NCI-H1105 (cell line): Measurements from ENCODE around the gene CACNA1S.

Experiments used
- DNase-seq: peaks from one replicate; lab custom pipeline; 2025; lab: John Stamatoyannopoulos, UW

CACNA1S gene

DNA sequence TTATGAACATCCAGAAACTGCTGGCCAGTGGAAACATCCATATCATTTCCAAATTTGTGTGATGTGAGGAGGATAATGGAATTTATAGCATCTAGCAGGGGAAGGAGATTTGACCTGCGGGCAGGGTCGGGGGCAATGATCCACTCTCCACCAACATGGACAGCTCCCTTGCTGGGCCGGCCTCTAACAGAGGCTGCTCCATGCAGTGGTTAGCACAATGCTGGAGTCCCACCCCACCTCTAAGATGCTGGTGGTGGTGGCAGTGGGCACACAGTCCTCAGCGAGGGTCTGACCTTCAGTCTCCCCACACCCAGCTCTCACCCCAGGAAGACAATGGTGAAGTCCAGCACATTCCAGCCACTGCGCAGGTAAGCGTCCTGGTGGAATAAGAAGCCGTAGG lies 18.7 kb downstream of the CACNA1S start:
- no peak for DNase-seq

DNA sequence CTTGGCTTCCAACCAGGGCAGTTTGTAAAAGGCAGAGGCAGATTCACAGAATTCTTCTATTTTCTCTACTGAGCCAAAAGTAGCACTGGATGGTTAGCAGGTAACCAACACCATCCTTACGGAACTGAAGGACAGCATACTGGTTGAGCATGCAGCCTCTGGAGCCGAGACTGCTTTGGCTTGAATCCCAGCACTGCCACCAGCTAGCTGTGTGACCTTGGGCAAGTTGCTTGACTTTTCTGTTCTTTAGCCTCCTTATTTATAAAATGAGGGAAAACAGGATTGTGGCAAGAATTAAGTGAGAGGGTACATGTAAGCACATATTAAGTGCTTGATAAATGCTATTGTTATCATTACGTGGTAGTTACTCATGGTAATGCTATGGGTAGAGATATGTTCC lies 19.5 kb downstream of the CACNA1S start:
- no peak for DNase-seq

DNA sequence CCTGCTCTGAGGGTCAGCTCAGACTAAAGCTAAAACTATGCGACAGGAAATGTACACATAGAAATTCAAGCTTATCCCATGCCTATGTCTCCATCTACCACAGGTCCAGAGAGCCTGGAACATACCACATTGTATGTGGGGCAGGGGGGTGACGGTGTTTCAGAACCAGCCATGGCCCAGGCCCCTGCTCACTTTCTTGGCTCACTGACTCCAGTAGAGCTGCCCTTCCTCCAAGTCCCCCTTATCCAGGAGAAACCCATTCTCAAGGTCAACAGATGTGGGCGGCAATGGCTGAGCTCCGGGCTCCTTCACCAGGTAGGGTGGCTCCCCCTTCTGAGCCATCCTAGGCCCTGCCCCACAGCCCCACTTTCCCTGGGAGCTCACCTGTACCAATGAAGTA lies 21.0 kb downstream of the CACNA1S start:
- DNase-seq: no peak

GRCh38 chr1:201090541-201090940 lies 21.7 kb downstream of the CACNA1S start:
- DNase-seq: no peak

DNA sequence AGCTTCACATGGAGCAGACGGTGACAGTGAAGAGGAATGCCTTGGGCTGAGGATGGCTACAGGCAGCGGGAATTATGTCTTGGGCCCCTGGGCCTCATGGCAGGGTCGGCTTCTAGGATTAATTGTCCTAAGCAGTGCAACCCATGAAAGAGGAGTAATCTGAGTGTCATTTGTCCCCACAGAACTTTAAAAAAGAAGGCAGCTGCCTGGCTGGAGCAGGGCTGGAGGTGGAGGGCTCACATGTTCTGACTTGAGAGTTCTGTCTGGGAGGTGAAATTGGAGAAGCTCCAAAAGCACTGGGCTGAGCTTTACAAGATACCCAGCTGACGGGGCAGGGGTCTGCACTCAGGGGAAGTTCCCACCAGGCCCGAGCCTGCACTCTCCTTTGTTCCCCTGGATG lies 22.6 kb downstream of the CACNA1S start:
- no peak for DNase-seq

GRCh38 chr1:201088901-201089525 lies 23.2 kb downstream of the CACNA1S start:
- no peak for DNase-seq

DNA sequence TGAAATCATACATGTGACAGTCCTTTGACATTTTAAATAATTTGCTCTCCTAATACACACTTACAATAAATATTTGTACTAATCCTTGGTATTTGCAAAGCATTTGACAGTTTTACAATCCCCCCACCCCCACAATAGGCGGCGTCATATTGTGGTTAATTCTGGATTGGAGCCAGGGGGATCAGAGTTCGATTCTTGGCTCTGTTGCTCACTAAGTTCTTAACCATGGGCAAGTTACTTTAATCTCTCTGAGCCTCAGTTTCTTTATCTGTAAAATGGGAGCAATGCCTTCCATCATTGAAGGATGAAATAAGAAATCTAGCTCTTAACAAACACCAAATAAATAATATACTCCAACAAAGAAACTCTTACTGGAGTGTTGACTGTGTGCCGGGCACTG lies 23.8 kb downstream of the CACNA1S start:
- no peak for DNase-seq

- DNase-seq: peak; percentile 9
Measured at GRCh38 chr1:201085902-201086735, 26.1 kb downstream of the CACNA1S start.

DNA sequence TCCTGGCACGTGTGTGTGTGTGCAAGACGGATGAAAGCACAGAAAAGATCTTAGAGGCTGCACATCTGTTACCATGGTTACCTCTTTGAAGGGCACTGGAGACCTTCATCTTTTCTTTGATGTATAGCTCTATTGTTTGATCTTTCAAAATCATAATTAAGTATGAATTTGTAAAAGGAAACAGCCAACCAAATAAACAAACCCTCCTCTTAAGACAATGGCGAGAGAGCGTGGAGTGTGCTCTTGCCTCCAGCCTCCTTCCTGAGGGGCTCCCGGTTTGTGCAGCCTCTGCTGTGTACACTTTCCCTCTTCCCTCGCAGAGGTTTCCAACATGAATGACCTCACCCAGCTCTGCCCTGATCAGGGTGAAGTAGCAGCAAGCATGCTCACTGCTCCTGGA lies 27.9 kb downstream of the CACNA1S start:
- peak; percentile 46 for DNase-seq

GRCh38 chr1:201083741-201084140 lies 28.5 kb downstream of the CACNA1S start:
- DNase-seq: no peak

- no peak for DNase-seq
Measured at GRCh38 chr1:201080135-201080534, 32.1 kb downstream of the CACNA1S start.

DNA sequence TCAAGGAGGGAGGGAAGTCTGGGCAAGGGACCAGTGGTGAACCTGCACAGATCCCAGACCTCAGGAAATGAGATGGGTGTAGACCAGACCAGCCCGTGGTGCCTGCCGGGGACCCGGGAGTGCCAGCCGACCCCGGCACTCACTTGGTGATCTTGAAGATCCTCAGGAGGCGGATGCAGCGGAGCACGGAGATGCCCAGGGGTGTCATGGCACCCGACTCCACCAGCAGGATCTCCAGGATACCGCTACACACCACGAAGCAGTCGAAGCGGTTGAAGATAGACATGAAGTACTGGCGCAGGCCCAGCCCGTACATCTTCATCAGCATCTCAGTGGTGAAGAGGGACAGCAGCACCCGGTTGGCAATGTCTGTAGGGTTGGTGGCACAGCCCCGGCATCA lies 34.5 kb downstream of the CACNA1S start:
- DNase-seq: no peak

DNA sequence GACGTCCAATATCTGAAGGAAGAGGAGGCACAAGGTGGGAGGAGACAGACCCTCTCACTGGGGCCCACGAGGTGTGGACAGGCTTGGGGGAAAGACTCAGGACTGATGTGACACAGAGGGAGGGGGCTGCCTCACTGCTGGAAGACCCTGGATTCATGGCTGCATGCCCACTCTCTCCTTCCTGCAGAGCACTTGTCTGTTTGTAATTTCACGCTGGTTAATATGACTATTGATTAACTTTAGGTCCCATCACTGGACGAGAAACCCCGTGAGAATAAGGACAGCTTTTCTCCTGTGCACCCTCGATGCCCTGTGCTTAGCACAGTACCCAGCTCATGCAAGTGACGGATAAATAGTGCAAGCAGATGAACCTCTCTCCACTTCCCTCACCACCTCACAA lies 35.1 kb downstream of the CACNA1S start:
- no peak for DNase-seq

- no peak for DNase-seq
Measured at GRCh38 chr1:201076092-201076491, 36.1 kb downstream of the CACNA1S start.

- no peak for DNase-seq
Measured at GRCh38 chr1:201074018-201074417, 38.2 kb downstream of the CACNA1S start.

DNA sequence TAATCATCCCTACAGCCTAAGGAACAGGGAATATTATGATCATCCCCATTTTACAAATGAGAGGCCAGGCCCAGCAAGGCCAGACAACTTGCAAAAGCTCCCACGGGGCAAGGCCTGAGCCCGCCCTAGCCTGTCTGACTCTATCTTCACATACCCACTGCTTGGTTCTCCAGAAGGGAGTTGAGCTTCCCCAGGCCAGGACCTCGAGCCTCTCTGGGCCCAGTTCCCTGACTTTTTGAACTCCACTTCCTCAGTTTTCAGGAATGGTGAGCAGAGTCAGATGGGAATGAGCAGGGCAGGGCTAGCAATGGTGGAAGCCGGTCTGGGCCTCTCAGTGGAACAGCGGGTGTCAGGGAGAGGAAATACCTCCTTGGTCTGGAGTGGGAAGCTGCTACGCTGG lies 39.3 kb downstream of the CACNA1S start:
- no peak for DNase-seq

DNA sequence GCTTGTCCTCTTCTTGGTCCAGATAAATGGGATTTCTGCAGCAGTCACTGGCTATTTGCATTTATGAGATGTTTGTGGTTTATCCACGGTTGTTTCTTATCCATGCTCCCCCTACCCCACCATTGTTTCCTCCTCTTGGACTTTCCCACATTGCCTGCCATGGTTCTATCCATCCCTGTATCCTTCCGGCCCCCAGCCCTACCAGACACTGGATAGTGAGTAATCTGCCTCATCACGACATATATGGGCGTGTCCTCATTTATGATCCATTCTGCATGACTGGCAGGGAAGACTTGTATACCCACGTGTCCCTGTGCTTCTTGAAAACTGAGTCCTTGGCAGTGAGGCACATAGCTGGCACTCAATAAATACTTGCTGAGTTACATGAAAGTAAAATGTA lies 40.1 kb downstream of the CACNA1S start:
- no peak for DNase-seq

GRCh38 chr1:201069636-201070035 lies 42.6 kb downstream of the CACNA1S start:
- DNase-seq: no peak

DNA sequence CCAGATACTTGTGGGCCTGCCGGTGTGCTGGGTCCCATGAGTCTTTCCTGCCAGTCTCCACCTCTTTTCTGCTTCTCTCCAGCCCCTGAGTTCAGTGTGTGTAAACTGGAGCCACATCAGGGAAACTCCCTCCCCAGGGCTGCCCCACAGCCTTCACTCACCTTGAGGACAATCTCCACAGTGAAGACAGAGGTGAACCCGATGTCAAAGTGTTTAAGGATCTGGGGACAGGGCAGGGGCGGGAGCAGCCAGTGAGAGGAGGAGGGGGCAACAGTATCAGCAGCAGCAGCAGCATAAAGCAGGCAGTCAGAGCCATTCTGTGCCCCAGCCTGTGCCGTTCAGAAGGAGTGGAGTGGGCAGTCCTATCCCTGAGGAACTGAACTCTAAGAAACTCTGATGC lies 43.2 kb downstream of the CACNA1S start:
- no peak for DNase-seq

GRCh38 chr1:201066986-201067385 lies 45.2 kb downstream of the CACNA1S start:
- DNase-seq: no peak

GRCh38 chr1:201065686-201066085 lies 46.5 kb downstream of the CACNA1S start:
- no peak for DNase-seq

DNA sequence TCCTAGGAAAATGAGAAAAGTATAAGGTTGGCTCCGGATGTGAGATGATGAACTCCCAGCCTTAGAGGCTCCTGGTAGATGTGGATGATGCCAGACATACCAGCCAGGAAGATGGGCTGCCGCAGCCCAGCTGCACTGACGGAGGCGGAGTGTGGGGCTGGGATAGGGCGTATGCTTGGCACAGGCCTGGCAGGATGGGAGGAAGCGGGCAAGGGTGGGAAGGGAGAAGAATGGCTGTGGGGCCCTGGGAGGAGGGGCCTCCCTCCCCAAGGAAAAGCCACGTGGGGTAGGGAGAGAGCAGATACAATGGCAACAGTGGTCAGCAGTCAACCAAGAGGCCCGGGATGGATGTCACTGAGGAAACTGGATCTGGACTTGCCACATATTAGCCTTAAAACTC lies 47.4 kb downstream of the CACNA1S start:
- DNase-seq: no peak

DNA sequence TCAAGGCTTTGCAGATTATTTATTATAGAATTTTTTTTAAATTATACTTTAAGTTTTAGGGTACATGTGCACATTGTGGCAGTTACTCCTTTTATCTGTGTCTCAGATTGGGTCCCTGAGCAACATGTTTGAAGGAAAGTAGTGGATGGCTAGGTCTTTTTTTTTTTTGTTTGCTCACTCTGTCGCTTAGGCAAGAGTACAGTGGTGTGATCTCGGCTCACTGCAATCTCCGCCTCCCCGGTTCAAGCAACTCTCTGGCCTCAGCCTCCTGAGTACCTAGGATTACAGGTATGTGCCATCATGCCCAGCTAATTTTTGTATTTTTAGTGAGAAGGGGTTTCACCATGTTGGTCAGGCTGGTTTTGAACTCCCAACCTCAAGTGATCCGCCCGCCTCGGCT lies 49.1 kb downstream of the CACNA1S start:
- no peak for DNase-seq
